ENCODE measurements around the gene RFNG. TPM values are rescaled to one million over a fixed set of nuclear protein-coding genes. Genes with fewer than 3 reads are reported as not detected.
"Not testable (repeated sequence)": the region's sequence is repeated elsewhere in the genome, so short reads cannot be mapped to it uniquely, and the experiment has no call there.

The RFNG gene
- total RNA-seq, 1 experiment from 2014 or later: 31.5 TPM

DNA sequence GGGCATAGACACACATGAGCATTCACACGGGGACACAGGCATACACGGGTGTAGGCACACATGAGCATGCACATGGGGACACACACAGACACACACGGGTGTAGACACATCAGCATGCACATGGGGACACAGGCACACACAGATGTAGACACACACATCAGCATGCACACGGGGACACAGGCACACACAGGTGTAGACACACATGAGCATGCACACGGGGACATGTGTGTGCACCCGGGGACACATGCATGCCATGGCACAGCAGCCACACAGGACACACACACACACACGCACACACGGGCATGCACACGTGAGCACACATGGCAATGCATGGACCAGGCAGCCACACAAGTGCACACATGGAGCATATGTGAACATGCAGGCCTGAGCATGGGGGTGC lies 9.0 kb downstream of the RFNG start:
- no peaks in the 10 kb centered on the region for H3K9me3 ChIP-seq (ENCODE audit: low read depth, low read length, poor library complexity, severe bottlenecking)

DNA sequence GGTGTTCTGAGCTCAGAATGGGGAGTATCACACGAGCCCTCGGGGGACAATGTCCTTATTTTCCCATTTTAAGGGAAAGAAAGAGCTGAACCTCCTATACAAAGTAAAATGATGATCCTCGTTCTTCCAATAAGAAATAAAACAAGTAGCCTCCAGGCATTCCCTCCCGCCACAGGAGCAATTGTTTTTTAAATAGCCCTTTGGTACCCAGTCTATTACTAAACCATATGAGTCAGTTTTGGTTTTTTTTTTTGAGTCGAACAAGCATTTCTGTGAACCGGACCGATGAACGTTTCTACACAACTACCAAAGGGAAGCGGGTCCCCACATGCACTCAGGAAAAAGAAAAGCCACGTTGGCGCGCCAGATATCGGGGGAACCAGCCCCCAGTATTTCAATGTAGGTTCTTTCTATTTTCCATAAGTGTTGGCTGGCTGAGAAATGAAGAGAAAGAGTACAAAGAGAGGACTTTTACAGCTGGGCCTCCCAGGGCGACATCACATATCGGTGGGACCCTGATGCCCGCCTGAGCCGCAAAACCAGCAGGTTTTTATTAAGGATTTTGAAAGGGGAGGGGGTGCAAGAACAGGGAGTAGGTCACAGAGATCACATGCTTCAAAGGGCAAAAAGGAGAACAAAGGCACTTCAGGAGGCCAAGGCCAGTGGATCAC lies 10.3 kb downstream of the RFNG start:
- H3K27ac ChIP-seq (ENCODE audit: low read depth, low read length, poor library complexity, severe bottlenecking): no peak overlapping the region
- peaks cover 5% of the 10 kb centered on the region for H3K4me1 ChIP-seq (ENCODE audit: insufficient read depth, low read length, poor library complexity, severe bottlenecking)
- intact Hi-C loops (cut with micrococcal nuclease; ENCODE audit: unreplicated experiment): no loop called here
- H3K27me3 ChIP-seq (replicated peaks; ENCODE audit: insufficient read depth, low read depth, low read length, poor library complexity): no peaks in the 10 kb centered on the region
- POLR2A ChIA-PET (ENCODE audit: low non-redundant PET): no interaction called here
- CTCF ChIA-PET: interaction anchor here (0.7 kb wide), 1 partner anchor 10 kb away, joined by 4 read pairs; no protein-coding TSS in a partner anchor
- H3K9me3 ChIP-seq (ENCODE audit: low read depth, low read length, poor library complexity, severe bottlenecking): no peaks in the 10 kb centered on the region
- H3K36me3 ChIP-seq (ENCODE audit: insufficient read depth, low read length, poor library complexity, severe bottlenecking): no peaks in the 10 kb centered on the region
- no peak overlapping the region for H3K4me3 ChIP-seq (ENCODE audit: low read depth, low read length, poor library complexity, severe bottlenecking)
- TF ChIP-seq EZH2 (IDR thresholded peaks at IDR 0.05; ENCODE audit: borderline replicate concordance, low read depth, low read length, poor library complexity, severe bottlenecking): no peak
- TF ChIP-seq, protein P1, sequence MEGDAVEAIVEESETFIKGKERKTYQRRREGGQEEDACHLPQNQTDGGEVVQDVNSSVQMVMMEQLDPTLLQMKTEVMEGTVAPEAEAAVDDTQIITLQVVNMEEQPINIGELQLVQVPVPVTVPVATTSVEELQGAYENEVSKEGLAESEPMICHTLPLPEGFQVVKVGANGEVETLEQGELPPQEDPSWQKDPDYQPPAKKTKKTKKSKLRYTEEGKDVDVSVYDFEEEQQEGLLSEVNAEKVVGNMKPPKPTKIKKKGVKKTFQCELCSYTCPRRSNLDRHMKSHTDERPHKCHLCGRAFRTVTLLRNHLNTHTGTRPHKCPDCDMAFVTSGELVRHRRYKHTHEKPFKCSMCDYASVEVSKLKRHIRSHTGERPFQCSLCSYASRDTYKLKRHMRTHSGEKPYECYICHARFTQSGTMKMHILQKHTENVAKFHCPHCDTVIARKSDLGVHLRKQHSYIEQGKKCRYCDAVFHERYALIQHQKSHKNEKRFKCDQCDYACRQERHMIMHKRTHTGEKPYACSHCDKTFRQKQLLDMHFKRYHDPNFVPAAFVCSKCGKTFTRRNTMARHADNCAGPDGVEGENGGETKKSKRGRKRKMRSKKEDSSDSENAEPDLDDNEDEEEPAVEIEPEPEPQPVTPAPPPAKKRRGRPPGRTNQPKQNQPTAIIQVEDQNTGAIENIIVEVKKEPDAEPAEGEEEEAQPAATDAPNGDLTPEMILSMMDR (conservative IDR thresholded peaks at IDR 0.05; ENCODE audit: low read depth, low read length): no peak
- DNase-seq (ENCODE audit: low spot score): no peak
- BruUV-seq (replicated peaks): no TSS peak

More for the DNA sequence above, 9.0 kb downstream of the RFNG start:
- TF ChIP-seq, protein P1 (conservative IDR thresholded peaks at IDR 0.05; ENCODE audit: low read depth, low read length): no peak
- no peak for TF ChIP-seq EZH2 (IDR thresholded peaks at IDR 0.05; ENCODE audit: borderline replicate concordance, low read depth, low read length, poor library complexity, severe bottlenecking)
- intact Hi-C loops (cut with micrococcal nuclease; ENCODE audit: unreplicated experiment): no loop called here
- Histone ChIP-seq H3K36me3 (ENCODE audit: insufficient read depth, low read length, poor library complexity, severe bottlenecking) (peaks cover 5% of the 10 kb centered on the region), H3K4me3 (ENCODE audit: low read depth, low read length, poor library complexity, severe bottlenecking) (no peak overlapping the region), H3K27me3 (replicated peaks; ENCODE audit: insufficient read depth, low read depth, low read length, poor library complexity) (no peaks in the 10 kb centered on the region), H3K27ac (ENCODE audit: low read depth, low read length, poor library complexity, severe bottlenecking) (no peak overlapping the region), H3K4me1 (ENCODE audit: insufficient read depth, low read length, poor library complexity, severe bottlenecking) (no peaks in the 10 kb centered on the region)
- DNase-seq (ENCODE audit: low spot score): no peak
- ChIA-PET POLR2A (ENCODE audit: low non-redundant PET) (no interaction called here), CTCF (no interaction called here)
- BruUV-seq (replicated peaks): no TSS peak

DNA sequence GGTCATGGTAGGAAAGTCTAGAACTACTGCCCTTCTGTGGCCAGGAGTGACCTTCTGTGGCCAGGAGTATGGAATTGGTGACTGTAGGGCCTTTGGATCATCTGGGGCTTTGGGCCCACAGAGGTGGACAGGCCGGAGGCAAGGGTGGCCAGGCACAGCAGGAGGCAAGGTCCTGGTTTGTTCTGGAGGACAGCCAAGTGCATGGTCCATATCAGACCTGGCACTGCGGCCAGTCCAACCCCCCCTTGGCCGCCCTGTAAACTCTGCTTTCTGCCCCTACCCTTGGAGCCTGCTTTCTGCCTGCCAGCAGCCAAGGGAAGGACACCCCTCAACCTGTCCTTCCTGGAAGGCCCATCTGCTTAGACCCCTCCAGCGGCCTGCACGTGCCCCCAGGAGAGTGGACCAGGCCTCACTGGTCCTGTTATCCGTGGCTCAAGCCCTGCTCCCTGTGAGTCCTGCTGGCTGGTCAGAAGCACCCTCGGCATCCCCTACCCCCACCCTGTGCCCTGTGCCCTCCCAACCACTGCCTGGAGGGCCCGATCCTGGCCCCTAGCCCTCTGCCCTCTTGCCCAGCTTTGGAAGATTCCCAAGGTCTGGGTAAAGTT lies 11.8 kb downstream of the RFNG start:
- CTCF ChIA-PET: no interaction called here
- no peak overlapping the region for H3K4me3 ChIP-seq (ENCODE audit: low read depth, low read length, poor library complexity, severe bottlenecking)
- no TSS peak for BruUV-seq (replicated peaks)
- intact Hi-C loops (cut with micrococcal nuclease; ENCODE audit: unreplicated experiment): loop anchor here (5.0 kb wide), 1 partner anchor 58 kb away; the partner anchor contains the start of gene FASN
- H3K9me3 ChIP-seq (ENCODE audit: low read depth, low read length, poor library complexity, severe bottlenecking): no peaks in the 10 kb centered on the region
- no peaks in the 10 kb centered on the region for H3K27me3 ChIP-seq (replicated peaks; ENCODE audit: insufficient read depth, low read depth, low read length, poor library complexity)
- no peaks in the 10 kb centered on the region for H3K36me3 ChIP-seq (ENCODE audit: insufficient read depth, low read length, poor library complexity, severe bottlenecking)
- peaks cover 11% of the 10 kb centered on the region for H3K4me1 ChIP-seq (ENCODE audit: insufficient read depth, low read length, poor library complexity, severe bottlenecking)
- DNase-seq (ENCODE audit: low spot score): no peak
- POLR2A ChIA-PET (ENCODE audit: low non-redundant PET): no interaction called here
- no peak for TF ChIP-seq EZH2 (IDR thresholded peaks at IDR 0.05; ENCODE audit: borderline replicate concordance, low read depth, low read length, poor library complexity, severe bottlenecking)
- TF ChIP-seq, protein P1 (conservative IDR thresholded peaks at IDR 0.05; ENCODE audit: low read depth, low read length): no peak
- no peak overlapping the region for H3K27ac ChIP-seq (ENCODE audit: low read depth, low read length, poor library complexity, severe bottlenecking)

DNA sequence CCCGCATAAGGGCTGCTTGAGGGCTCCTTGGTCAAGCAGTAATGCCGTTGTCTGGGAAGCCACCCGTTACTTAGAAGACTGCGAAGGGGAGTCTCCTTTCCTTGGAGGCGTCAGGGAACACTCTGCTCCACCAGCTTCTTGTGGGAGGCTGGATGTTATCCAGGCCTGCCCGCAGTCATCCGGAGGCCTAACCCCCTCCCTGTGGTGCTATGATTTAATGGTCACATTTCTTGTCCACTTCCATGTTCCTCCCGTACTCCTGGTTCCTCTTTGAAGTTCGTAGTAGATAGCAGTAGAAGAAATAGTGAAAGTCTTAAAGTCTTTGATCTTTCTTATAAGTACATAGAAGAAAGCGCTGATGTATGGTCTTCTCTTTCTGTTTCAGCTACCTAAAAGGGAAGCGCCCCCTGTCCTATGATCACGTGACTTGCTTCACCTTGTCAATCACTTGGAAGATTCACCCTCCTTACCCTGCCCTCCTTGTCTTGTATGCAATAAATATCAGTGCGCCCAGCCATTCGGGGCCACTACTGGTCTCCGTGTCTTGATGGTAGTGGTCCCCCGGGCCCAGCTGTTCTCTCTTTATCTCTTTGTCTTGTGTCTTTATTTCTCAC lies 12.7 kb downstream of the RFNG start:
- BruUV-seq (replicated peaks); DNase-seq (ENCODE audit: low spot score); POLR2A ChIA-PET (ENCODE audit: low non-redundant PET); H3K36me3 ChIP-seq (ENCODE audit: insufficient read depth, low read length, poor library complexity, severe bottlenecking); H3K27ac ChIP-seq (ENCODE audit: low read depth, low read length, poor library complexity, severe bottlenecking); H3K27me3 ChIP-seq (replicated peaks; ENCODE audit: insufficient read depth, low read depth, low read length, poor library complexity); CTCF ChIA-PET; H3K4me3 ChIP-seq (ENCODE audit: low read depth, low read length, poor library complexity, severe bottlenecking); H3K9me3 ChIP-seq (ENCODE audit: low read depth, low read length, poor library complexity, severe bottlenecking): not testable (repeated sequence)
- intact Hi-C loops (cut with micrococcal nuclease; ENCODE audit: unreplicated experiment): loop anchor here (5.0 kb wide), 1 partner anchor 58 kb away; the partner anchor contains the start of gene FASN
- H3K4me1 ChIP-seq (ENCODE audit: insufficient read depth, low read length, poor library complexity, severe bottlenecking): peaks cover 11% of the 10 kb centered on the region

All from A673 (cell line).